GM21576 (cell line): ENCODE results near the gene ECHDC3.

ENCODE experiments used
- ATAC-seq: cut with Tn5 transposase; IDR thresholded peaks from one replicate; pipeline ENCODE4 v1.9.1; 2021; ENCODE audit warnings: mild to moderate bottlenecking, moderate library complexity; ENCODE audit not compliant: unreplicated experiment

ECHDC3 gene

DNA sequence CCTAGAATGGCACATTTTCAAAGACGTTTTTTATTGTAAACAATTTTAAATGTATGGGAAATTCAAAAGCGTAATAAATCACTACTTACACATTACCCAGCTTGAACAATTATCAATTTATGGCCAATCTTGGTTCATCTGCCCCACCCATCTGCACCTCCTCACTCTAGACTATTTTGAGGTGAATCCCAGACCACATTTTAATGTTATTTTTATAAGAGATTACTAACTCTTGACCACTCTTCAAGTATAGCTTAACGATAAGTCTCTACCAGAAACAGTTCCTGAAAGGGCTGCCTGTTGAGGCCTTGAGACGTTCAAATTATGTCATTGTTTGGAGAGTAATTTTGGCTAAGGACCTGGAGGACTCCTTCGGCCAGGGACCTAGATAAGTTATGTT lies 33.2 kb downstream of the ECHDC3 start:
- ATAC-seq = no peak

DNA sequence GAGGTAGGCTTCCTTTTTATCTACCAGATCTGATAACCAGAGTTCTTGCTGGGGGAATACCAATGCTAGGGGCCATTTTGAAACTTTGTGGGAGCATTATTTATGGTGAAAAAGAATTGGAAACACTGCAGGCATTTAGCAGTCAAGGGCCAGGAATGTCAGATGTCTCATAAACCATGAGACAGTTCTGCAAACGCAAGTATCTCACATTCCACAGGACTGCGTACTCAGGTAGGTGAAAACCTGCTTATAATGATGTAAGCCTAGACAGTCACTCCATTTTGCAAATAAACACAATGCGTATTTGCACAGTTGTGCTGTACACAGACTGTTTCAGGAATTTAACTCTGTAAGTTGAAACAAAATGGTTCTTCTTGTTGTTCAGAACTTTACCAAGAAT lies 33.9 kb downstream of the ECHDC3 start:
- ATAC-seq = no peak

DNA sequence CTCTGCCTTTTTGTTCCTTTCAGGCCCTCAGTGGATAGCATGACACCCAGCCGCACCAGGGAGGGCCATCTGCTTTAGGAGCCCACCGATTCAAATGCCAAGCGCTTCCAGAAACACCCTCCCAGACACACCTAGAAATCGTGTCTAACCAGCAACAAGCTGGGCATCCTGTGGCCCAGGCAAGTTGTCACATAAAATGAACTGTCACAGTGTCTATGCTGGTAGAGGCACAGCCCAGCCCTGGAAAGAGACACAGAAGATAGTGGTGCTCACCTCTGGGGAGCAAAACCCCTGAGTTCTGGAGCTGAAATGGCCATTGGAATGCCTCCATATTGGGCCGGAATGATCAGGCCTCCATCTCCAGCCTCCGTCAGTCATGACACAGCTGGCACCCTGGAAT lies 38.9 kb downstream of the ECHDC3 start:
- ATAC-seq = no peak

DNA sequence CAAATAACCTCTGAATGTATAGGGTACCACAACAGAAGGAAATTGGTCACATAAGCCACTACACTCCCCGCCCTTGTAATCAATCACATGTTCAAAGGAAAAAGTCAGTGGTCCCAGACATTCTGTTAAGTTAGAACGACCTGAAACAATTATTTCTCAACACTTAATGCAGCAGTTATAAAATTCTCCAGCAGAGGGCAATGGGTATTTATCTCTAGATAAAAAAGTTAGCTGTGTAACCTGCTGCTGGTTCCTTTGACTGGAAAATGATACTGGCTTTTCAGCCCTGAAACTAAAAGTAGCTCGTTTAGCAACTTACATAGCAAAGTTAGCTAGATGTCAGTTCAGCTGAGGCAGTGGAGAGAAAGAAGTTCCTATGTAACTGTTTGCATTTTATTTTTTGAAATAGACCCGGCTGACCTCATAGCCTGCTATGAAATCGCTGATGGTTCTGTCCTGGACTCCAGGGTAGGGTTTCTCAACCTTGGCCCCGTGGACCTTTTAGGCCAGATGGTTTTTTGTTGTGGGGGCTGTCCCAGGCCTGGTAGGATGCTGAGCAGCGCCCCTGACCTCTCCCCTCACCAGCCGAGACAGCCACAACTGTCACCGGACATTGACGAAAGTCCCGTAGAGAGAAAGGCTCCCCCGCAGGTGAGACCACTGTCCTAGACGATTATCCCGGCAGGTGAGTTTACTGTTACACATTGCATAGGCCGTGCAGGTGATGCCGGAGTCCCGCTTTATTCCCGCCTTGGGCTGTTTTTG lies 40.8 kb downstream of the ECHDC3 start:
- ATAC-seq = peak; percentile 56

DNA sequence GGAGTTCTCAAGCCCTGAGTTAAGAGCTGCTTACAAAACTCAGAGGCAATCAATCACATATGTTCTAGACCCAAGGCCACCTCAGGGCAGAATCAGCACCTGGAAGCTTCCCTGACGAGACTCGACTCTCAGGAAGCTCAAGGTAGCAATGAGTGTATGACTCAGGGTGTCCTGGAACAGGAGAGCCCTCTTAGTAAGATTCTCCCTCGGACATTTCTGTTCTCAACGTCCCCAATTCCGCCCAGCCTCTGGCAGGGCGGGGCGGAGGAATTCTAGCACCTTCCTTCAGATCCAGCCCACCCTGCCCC lies 41.3 kb downstream of the ECHDC3 start:
- no peak for ATAC-seq

DNA sequence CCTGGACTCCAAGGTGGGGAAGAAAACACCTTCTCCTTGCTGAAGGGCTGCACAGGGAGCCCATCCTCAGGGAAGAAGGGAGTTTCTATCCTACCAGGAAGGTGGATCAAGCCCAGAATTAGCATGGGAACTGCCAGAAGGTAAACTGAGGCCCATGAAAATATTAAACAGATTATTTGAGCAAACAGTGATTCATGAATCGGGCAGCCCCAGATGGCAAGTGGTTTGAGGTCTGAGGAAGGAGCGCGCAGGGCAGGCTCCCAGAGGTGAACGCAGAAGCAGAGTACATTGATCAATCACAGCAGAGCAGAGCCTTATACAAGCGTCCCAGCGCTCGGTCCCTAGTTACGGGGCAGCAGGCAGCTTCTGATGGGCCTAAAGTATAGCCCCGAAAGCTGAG lies 45.2 kb downstream of the ECHDC3 start:
- ATAC-seq = no peak

DNA sequence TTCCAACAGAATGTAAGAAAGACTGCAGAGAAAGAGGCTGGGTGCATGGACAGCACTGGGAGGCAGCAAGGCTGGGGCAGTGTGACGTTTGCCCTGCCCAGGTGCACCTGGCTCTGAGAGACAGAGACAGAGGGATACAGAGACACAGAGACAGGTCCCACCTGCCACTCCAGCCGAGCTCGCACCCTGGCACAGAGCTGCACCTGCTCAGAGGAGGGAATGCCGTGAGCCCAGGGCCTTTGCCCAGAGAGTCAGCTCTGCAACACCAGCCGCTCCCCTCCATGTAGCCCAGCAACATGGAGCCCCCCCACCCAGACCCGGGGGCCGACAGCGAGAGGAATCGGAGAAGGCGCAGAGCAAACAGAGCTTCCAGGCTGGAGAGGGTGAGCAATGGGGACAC lies 45.7 kb downstream of the ECHDC3 start:
- no peak for ATAC-seq

DNA sequence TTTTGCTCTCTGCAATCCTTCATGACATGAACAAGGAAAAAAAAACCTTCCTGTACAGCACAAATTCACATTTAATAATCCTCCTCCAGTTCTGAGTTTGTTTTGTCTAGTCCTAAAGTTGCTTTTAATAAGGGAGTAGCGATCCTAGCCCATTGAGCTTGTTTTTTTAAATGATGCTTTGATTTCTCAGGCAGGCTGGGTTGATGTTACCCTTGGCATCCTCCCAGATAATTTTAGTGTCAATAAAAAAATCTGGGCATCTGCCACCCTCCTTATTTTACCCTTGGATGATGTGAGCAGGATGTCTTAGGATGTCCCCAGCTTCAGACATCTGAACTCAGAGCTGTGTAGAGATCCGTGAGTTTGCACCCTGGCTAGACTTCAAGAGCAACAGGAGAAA lies 47.1 kb downstream of the ECHDC3 start:
- ATAC-seq = no peak

DNA sequence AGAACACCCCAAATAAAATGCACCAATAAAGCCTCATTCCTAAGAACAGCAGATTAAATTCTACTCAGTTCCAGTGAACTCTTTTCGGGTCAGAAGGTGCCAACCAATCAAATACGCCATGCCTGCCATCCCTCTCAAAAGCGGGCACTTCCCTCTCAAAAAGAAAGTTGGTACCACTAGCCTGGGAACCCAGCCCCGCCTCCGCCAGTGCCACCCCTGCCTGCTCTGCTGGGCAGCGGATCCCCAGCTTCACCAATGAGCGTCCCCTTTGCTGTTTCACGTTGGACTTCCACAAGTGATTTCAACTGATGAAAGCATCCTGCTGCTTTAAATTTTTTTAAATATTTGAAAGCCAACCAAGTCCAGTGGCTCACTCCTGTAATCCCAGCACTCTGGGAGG lies 47.8 kb downstream of the ECHDC3 start:
- ATAC-seq = no peak

DNA sequence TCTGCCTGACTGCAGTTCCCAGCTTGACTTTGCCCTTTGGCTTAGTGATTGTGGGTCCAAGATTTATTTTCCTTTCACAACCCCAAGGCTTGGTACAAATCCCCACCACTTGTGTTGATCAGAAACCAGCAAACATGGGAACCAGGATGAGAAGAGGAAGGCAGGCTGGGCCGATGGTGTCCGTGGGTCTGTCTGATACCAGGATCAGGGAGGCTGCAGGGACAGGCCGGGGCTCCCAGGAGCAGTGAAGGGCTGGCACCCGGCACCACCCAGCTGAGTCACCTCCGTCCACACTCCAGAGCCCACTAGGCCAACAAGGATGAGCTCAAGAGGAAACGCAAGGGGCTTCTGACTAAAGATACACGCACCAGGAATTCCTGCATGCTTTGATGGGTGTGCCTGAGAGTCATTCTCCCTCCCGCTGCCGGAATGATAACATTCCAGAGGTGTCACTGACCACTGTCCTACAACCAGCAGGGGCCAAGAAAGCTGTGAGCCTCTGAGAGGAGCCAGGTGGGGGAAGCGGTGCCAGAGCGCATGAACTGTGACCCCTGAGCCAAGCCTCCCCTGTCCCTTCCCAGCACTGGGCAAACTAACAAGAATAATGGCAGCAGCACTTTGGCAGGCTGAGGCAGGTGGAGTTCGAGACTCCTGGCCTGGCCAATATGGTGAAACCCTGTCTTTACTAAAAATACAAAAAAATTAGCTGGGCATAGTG lies 51.7 kb downstream of the ECHDC3 start:
- no peak for ATAC-seq

DNA sequence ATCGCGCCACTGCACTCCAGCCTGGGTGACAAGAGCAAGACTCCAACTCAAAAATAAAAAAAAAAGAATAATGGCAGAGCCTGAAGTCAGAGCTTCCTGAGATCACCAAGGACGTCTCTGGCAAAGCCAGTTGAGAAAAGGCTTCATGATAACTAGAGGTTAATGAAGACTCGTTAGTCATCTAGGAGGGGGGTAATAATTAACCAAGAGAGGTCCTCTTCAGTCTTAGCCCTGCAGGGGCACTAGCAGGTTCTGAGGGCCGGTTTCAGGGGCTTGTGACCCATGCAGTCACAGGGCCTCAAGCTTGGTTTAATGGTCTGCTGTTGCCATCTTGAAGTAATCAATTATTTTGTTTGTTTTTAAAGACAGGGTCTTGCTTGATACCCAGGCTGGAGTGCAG lies 52.4 kb downstream of the ECHDC3 start:
- ATAC-seq = no peak

DNA sequence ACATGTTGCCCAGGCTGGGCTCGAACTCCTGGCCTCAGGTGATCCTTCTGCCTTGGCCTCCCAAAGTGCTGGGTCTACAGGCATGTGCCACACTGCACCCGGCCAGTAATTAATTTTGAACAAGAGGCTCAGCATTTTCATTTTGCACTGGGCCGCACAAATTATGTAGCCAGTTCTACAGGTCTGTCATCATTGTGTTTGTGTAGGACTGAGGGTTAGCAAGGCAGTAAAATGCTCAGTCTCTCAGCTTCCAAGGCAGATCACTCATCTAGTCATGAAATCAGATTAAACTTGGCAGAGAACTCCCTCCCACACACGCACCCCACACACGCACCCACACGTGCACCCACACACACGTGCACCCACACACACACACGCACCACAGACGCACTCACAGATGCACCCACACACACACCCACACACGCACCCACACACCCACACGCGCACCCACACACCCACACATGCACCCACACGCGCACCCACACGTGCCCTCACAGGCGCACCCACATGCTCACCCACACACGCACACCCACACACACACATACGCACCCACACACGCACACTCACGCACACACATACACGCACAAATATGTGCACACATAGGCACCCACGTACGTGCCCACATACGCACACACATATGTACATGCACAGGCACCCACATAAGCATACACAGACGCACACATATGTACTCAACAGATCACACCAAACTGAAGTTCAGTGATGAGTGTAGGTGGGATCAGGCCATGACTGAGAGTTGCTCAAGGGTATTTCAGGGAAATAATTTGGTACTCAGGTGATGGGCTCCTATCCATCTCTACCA lies 53.1 kb downstream of the ECHDC3 start:
- ATAC-seq = no peak

DNA sequence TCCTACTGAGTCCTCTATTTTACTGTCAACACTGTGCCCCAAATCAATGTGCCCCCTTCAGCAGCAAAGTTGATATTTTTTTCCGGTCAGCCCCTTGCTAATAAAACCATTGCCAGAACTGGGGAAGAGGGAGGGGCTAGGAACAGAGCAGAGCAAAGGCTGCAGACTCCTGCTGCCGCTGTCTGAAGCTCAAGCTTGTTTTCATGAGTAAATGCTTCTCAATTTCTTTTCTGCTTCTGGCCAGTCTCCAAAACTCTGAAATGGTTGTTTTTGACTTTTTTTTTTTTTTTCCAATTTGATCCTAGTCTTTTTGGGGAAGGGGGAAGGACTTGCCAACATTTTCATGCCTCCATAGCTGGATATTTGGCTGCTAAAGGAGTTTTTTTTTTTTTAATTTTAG lies 54.3 kb downstream of the ECHDC3 start:
- ATAC-seq = no peak

DNA sequence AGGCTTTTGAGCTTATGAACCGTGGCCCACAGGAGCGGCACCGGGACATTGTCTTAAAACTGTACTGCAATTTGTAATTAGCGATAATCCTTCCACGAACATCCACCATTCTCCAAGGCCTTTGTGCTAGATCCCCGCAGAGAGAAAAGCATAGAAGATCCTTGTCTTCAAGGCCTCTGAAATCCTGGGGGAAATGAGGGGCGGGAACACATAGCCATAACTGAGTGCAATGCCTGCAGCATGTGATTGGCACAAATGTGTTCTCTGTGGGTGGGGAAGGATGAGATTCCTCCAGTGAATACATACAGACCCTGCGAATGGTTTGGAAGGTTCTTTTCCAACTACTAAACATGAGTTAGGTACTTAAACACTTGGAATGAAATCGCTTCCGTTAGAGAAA lies 55.1 kb downstream of the ECHDC3 start:
- ATAC-seq = no peak

DNA sequence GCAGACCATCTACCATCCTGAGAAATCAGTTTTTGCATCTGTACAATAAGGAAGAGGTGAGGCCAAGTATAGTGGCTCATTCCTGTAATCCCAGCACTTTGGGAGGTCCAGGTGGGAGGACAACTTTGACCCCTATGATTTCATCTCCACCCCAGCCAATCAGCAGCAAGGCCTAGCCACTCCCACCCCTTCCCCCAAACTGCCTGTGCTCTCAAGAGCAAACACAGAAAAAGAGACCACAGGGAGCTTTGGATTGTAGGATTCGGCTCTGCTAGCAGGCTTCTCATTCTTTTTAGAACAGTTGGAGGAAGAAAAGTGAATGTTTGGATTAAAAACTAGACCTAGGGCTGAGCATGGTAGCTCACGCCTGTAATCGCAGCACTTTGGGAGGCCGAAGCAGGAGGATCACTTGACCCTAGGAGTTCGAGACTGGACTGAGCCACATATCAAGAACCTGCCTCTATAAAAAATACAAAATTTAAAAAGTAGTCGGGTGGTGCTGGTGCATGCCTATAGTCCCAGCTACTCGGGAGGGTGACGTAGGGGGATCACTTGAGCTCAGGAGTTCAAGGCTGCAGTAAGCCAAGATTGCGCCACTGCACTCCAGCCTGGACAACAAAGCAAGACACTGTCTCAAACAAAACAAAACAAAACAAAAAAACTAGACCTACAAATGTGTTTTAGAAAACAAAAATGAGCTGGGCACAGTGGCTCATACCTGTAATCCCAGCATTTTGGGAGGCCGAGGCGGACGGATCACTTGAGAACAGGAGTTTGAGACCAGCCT lies 55.9 kb downstream of the ECHDC3 start:
- ATAC-seq = no peak

DNA sequence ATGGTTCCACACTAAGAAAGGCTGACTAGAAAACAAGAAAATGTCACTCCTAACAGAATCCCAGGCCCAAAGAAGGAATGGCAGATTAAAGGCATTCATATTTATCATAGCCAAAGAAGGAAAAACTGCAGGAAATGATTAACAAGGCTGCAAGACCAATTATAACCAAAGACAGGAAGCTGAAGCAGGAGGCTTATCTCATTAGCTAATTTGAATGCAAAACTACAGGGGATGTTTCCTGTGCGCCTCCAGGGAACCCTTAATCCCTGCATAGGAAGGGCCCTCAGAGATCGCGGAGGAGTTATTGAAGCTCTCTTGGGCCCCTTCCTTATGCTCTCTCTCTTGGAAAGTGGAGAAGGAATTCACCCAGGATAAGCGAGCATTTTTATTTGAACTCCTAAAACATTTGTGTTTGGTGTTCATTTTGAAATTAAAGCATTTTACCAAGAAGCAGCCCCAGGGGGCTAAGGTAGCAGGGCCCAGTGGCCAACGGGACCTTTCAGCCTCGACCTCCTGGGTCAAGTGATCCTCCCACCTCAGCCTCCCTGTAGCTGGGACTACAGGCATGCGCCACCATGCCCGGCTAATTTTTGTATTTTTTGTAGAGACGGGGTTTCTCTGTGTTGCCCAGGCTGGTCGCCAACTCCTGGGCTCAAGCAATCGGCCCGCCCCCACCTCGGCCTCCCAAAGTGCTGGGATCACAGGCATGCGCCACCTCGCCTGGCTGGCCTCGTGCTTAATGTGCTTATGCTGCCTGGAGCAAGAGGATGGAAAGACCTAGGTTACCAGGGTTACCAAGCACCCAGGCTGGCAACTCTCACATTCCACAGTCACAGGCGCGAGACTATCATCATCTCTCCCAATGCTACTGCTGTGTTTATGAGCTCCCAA lies 56.9 kb downstream of the ECHDC3 start:
- ATAC-seq = no peak

DNA sequence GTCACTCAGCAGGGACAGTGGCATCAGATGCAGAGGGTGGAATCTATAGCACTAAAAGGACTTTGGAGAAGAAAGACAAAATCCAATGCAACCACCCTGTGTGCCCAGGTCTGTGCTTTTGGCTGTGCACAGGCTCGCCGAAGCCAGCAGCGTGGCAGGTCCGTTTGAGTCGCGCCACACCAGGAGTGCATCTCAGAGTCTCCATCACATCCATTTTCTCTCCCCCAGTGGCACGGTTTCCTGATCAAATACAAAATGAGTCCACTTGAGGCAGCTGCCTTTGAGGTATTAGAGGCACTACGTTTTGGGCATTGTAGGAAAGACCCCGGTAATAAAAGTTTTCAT lies 57.5 kb downstream of the ECHDC3 start:
- no peak for ATAC-seq

DNA sequence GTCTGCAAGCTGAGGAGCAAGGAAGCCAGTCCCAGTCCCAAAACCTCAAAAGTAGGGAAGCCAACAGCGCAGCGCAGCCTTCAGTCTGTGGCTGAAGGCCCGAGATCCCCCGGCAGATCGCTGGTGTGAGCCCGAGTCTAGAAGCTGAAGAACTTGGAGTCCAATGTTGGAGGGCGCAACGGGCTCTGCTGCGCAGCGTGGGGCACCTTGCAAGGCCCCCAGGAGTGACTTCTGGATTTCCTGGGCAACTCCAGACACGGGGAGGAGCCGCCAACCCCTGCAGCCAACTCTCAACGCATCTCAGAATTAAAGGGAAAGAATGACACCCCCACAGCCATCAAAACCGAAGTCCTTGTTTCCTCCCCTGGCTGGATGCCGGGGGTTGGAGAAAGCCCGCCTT lies 62.2 kb downstream of the ECHDC3 start:
- ATAC-seq = no peak

DNA sequence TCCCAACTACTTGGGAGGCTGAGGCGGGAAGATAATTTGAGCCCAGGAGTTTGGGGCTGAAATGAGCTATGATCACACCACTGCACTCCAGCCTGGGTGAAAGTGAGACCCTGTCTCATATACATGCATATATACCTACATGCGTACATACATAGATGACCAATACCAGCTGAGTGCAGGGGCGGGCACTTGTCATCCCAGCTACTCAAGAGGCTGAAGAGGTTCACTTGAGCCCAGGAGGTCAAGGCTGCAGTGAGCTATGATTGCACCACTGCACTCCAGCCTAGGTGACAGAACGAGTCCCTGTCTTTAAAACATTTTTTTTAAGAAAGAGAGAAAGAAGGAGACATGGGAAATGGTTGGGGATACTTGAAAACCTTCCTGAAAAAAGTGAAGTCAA lies 63.6 kb downstream of the ECHDC3 start:
- ATAC-seq = no peak

DNA sequence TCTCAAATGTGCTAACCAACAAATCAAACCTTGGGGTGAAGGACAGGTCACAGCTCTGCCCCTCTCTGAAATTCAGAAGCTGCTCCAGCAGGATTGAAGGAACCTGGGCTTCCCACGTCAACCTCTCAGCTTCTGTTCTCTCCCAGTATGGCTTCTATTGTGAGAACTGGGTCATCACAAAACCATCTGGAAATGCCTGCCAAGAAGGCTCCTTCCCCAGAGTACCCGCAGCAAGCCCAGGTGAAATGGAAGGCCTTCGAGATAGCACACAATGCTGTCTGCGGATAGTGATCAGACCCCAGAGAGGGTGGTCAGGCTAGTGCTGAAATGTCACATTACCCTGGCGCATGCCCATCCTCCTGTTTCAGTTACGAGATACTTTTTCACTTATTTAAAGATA lies 64.5 kb downstream of the ECHDC3 start:
- no peak for ATAC-seq
